Muscle layer of colon (tissue), 2 donors: Measurements from ENCODE around the gene EYS.

ENCODE experiments used
- H3K27ac ChIP-seq: one replicate; pipeline ENCODE4 v1.7.0; 2013; ENCODE audit warnings: low read depth, mild to moderate bottlenecking, low read length, moderate library complexity
- H3K27me3 ChIP-seq, 2 donors: one replicate each; pipeline ENCODE4 v1.7.0; 2013; ENCODE audit warnings: low read length in 2 of 2, mild to moderate bottlenecking in 2 of 2; ENCODE audit not compliant: insufficient read depth in 2 of 2, control insufficient read depth in 1 of 2
- H3K36me3 ChIP-seq: one replicate; pipeline ENCODE4 v1.7.0; 2013; ENCODE audit warnings: mild to moderate bottlenecking, low read length; ENCODE audit not compliant: insufficient read depth
- H3K4me1 ChIP-seq: one replicate; pipeline ENCODE4 v1.7.0; 2013; ENCODE audit warnings: mild to moderate bottlenecking, low read length; ENCODE audit not compliant: insufficient read depth
- H3K4me3 ChIP-seq, 2 donors: one replicate each; pipeline ENCODE4 v1.7.0; 2013; ENCODE audit warnings: low read length in 2 of 2, low read depth in 1 of 2, mild to moderate bottlenecking in 1 of 2, moderate library complexity in 1 of 2
- H3K9ac ChIP-seq: one replicate; pipeline ENCODE4 v1.7.0; 2013; ENCODE audit warnings: low read length
- H3K9me3 ChIP-seq: one replicate; pipeline ENCODE4 v1.7.0; 2013; ENCODE audit warnings: mild to moderate bottlenecking, low read length
- donor health status: abdominal sarcoma.
- donor health status: Adenocarcinoma of cecum.

The EYS gene

GRCh38 chr6:64969139-64969538 lies 737.9 kb downstream of the EYS start:
- no peaks in the 10 kb centered on the region for H3K4me1 ChIP-seq
- H3K27me3 ChIP-seq: no peaks in the 10 kb centered on the region
- no peaks in the 10 kb centered on the region for H3K36me3 ChIP-seq

GRCh38 chr6:64955435-64955848 lies 751.6 kb downstream of the EYS start:
- H3K4me1 ChIP-seq: no peaks in the 10 kb centered on the region
- no peak overlapping the region for H3K4me3 ChIP-seq
- H3K9me3 ChIP-seq: no peaks in the 10 kb centered on the region
- no peak overlapping the region for H3K27ac ChIP-seq
- H3K9ac ChIP-seq: no peak overlapping the region
- no peaks in the 10 kb centered on the region for H3K27me3 ChIP-seq
- H3K36me3 ChIP-seq: no peaks in the 10 kb centered on the region

More at GRCh38 chr6:64969139-64969538, 737.9 kb downstream of the EYS start:
- Histone ChIP-seq H3K27ac (no peak overlapping the region), H3K9me3 (no peaks in the 10 kb centered on the region), H3K4me3 (no peak overlapping the region), H3K9ac (no peak overlapping the region)

GRCh38 chr6:64949257-64949656 lies 757.8 kb downstream of the EYS start:
- H3K9me3 ChIP-seq: no peaks in the 10 kb centered on the region
- H3K27me3 ChIP-seq: no peaks in the 10 kb centered on the region
- H3K36me3 ChIP-seq: no peaks in the 10 kb centered on the region
- H3K4me3 ChIP-seq: no peak overlapping the region
- no peak overlapping the region for H3K27ac ChIP-seq
- no peak overlapping the region for H3K9ac ChIP-seq
- no peaks in the 10 kb centered on the region for H3K4me1 ChIP-seq

- Histone ChIP-seq H3K27ac (no peak overlapping the region), H3K27me3 (no peaks in the 10 kb centered on the region), H3K36me3 (no peaks in the 10 kb centered on the region), H3K4me1 (no peaks in the 10 kb centered on the region), H3K9me3 (no peaks in the 10 kb centered on the region), H3K4me3 (no peak overlapping the region), H3K9ac (no peak overlapping the region)
These were observed 758.8 kb downstream of the EYS start for GRCh38 chr6:64948261-64948660.

GRCh38 chr6:64945450-64945849 lies 761.6 kb downstream of the EYS start:
- Histone ChIP-seq H3K27me3 (no peaks in the 10 kb centered on the region), H3K9me3 (no peaks in the 10 kb centered on the region), H3K4me1 (no peaks in the 10 kb centered on the region), H3K4me3 (no peak overlapping the region), H3K27ac (no peak overlapping the region), H3K9ac (no peak overlapping the region), H3K36me3 (no peaks in the 10 kb centered on the region)

GRCh38 chr6:64932486-64932885 lies 774.5 kb downstream of the EYS start:
- Histone ChIP-seq H3K4me1 (no peaks in the 10 kb centered on the region), H3K4me3 (no peak overlapping the region), H3K27ac (no peak overlapping the region), H3K9me3 (no peaks in the 10 kb centered on the region), H3K27me3 (no peaks in the 10 kb centered on the region), H3K36me3 (no peaks in the 10 kb centered on the region), H3K9ac (no peak overlapping the region)

GRCh38 chr6:64930681-64931080 lies 776.3 kb downstream of the EYS start:
- H3K27me3 ChIP-seq: no peaks in the 10 kb centered on the region
- H3K36me3 ChIP-seq: no peaks in the 10 kb centered on the region
- no peaks in the 10 kb centered on the region for H3K4me1 ChIP-seq
- no peaks in the 10 kb centered on the region for H3K9me3 ChIP-seq
- H3K4me3 ChIP-seq: no peak overlapping the region
- H3K27ac ChIP-seq: no peak overlapping the region
- H3K9ac ChIP-seq: no peak overlapping the region

GRCh38 chr6:64926051-64926450 lies 781.0 kb downstream of the EYS start:
- no peak overlapping the region for H3K4me3 ChIP-seq
- no peak overlapping the region for H3K9ac ChIP-seq
- no peaks in the 10 kb centered on the region for H3K36me3 ChIP-seq
- no peak overlapping the region for H3K27ac ChIP-seq
- no peaks in the 10 kb centered on the region for H3K27me3 ChIP-seq
- H3K9me3 ChIP-seq: no peaks in the 10 kb centered on the region
- no peaks in the 10 kb centered on the region for H3K4me1 ChIP-seq

GRCh38 chr6:64920257-64920656 lies 786.8 kb downstream of the EYS start:
- Histone ChIP-seq H3K4me1 (no peaks in the 10 kb centered on the region), H3K4me3 (no peak overlapping the region), H3K9ac (no peak overlapping the region), H3K9me3 (no peaks in the 10 kb centered on the region), H3K36me3 (no peaks in the 10 kb centered on the region), H3K27ac (no peak overlapping the region), H3K27me3 (no peaks in the 10 kb centered on the region)

- Histone ChIP-seq H3K9ac (no peak overlapping the region), H3K27ac (no peak overlapping the region), H3K9me3 (no peaks in the 10 kb centered on the region), H3K36me3 (no peaks in the 10 kb centered on the region), H3K4me3 (no peak overlapping the region), H3K27me3 (no peaks in the 10 kb centered on the region), H3K4me1 (no peaks in the 10 kb centered on the region)
These were observed 792.9 kb downstream of the EYS start for GRCh38 chr6:64914124-64914523.

- H3K9ac ChIP-seq: no peak overlapping the region
- no peaks in the 10 kb centered on the region for H3K36me3 ChIP-seq
- H3K27ac ChIP-seq: no peak overlapping the region
- no peak overlapping the region for H3K4me3 ChIP-seq
- no peaks in the 10 kb centered on the region for H3K27me3 ChIP-seq
- H3K4me1 ChIP-seq: no peaks in the 10 kb centered on the region
- no peaks in the 10 kb centered on the region for H3K9me3 ChIP-seq
These were observed 794.1 kb downstream of the EYS start for GRCh38 chr6:64912966-64913365.

- no peaks in the 10 kb centered on the region for H3K36me3 ChIP-seq
- H3K27ac ChIP-seq: no peak overlapping the region
- no peaks in the 10 kb centered on the region for H3K9me3 ChIP-seq
- H3K27me3 ChIP-seq: no peaks in the 10 kb centered on the region
- H3K4me3 ChIP-seq: no peak overlapping the region
- H3K4me1 ChIP-seq: no peaks in the 10 kb centered on the region
- H3K9ac ChIP-seq: no peak overlapping the region
These were observed 798.9 kb downstream of the EYS start for GRCh38 chr6:64908104-64908503.
